ENCODE results near the gene BPIFB2. TPM values are rescaled to one million over a fixed set of nuclear protein-coding genes. Genes with fewer than 3 reads are reported as not detected.

Gene BPIFB2
- total RNA-seq, 4 donors from 2014 or later: not detected

DNA sequence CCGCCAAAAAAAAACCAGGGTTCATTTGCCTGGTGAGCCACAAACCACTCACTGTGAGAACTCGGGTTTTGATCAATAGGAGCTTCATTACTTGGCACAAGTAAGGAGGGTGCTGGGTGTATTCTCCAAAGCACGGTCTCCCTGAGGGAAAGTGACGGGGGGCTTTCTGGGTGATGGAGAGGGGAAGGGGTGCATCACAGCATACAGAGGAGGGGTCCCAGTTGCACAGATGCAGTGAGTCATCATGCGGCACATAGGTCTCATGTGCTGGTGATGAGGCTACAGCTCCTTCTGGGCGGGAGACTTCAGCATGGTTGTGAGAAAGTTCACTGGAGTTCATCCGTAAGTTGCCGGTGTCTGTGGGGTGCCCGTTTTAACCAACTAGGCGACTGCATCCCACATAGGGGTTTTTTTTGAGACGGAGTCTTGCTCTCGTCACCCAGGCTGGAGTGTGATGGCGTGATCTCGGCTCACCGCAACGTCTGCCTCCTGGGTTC is 39.5 kb upstream of the BPIFB2 start:
- 88 to 92% methylated on average over 16 of the region's 16 CpGs for WGBS, 2 donors
- Histone ChIP-seq H3K27me3 (no peaks in the 10 kb centered on the region), H3K9me3 (no peaks in the 10 kb centered on the region), H3K27ac (no peak overlapping the region), H3K4me3 (replicated peaks in 1 of 3) (no peak overlapping the region), H3K4me1 (peaks cover 0 to 4% of the 10 kb centered on the region in 2 donors), H3K36me3 (no peaks in the 10 kb centered on the region)
- TF ChIP-seq, protein P1, sequence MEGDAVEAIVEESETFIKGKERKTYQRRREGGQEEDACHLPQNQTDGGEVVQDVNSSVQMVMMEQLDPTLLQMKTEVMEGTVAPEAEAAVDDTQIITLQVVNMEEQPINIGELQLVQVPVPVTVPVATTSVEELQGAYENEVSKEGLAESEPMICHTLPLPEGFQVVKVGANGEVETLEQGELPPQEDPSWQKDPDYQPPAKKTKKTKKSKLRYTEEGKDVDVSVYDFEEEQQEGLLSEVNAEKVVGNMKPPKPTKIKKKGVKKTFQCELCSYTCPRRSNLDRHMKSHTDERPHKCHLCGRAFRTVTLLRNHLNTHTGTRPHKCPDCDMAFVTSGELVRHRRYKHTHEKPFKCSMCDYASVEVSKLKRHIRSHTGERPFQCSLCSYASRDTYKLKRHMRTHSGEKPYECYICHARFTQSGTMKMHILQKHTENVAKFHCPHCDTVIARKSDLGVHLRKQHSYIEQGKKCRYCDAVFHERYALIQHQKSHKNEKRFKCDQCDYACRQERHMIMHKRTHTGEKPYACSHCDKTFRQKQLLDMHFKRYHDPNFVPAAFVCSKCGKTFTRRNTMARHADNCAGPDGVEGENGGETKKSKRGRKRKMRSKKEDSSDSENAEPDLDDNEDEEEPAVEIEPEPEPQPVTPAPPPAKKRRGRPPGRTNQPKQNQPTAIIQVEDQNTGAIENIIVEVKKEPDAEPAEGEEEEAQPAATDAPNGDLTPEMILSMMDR (IDR thresholded peaks at IDR 0.05): no peak
- TF ChIP-seq POLR2A (IDR thresholded peaks at IDR 0.05): no peak
- intact Hi-C loops (cut with DNase I): no loop called here
- no peak for DNase-seq

DNA sequence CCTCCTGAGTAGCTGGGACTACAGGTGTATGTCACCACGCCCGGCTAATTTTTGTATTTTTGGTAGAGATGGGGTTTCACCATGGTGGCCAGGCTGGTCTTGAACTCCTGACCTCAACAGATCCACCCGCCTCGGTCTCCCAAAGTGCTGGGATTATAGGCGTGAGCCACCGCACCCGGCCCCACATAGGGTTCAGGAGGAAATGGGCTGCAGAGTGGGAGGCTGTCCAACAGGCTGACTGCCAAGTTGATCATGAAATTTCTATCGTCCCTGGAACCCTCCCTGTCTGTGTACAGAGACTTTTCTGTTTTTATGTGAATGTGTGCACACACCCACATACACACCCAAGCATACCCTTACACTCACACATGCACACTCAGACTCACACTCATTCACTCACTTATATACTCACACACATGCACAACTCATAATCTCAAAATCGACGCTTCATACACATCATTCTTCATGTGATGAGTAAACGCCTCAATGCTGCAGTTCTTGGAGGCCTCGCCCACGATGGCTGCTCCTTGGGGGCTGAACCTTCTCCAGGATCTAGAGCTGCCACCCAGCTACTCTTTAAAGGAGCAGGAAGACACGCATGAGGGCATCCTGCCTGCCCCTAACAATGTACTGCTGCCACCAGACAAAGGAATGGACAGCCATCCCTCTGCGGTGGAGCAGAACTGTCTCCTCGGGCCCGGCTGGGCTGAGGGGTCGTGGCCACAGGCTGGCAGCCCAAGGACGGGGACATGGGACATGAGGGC is 38.8 kb upstream of the BPIFB2 start:
- 57 to 59% methylated on average over 18 of the region's 19 CpGs for WGBS, 2 donors
- Histone ChIP-seq H3K4me3 (replicated peaks in 1 of 3) (no peak overlapping the region), H3K27me3 (no peaks in the 10 kb centered on the region), H3K27ac (no peak overlapping the region), H3K4me1 (peaks cover 0 to 4% of the 10 kb centered on the region in 2 donors), H3K9me3 (no peaks in the 10 kb centered on the region), H3K36me3 (no peaks in the 10 kb centered on the region)
- TF ChIP-seq, protein P1 (IDR thresholded peaks at IDR 0.05): no peak
- no peak for TF ChIP-seq POLR2A (IDR thresholded peaks at IDR 0.05)
- intact Hi-C loops (cut with DNase I): no loop called here
- no peak for DNase-seq

DNA sequence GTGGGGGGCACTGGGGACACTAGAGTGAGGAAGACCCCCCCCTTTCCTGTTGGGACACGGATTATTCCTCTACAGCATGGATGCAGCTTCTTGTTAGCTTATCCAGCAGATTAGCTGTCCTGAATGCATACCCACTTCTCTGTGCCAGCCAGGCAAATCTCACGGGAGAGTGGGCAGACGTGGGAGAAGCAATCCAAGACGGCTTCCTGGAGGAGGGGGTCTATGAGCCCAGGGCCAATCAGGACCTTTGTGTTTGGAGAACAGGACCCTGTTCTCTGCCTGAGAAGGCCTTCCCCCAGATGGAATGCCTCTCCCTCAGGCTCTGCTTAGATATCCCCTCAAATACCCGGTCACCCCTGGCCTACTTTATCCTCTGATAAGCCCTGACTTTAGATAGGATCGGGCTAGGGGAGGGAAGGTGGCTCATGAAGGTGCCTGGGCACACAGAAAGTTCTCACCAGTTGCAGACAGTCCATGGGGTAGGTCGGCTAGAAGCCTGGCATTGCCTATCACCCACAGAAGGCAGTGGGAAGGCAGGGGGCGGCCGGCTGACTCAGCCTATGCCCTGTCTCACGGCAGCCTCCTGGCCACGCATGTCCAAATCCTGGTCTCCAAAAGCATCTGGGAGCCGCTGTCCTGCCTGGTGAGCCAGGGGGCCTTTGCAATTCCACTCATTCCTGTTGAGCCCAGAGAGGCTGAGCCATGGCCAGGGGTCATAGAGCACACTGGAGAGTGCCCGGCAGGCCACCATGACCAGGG is 38.0 kb upstream of the BPIFB2 start:
- Histone ChIP-seq H3K9me3 (no peaks in the 10 kb centered on the region), H3K27me3 (no peaks in the 10 kb centered on the region), H3K36me3 (no peaks in the 10 kb centered on the region), H3K4me1 (peaks cover 0 to 4% of the 10 kb centered on the region in 2 donors), H3K27ac (no peak overlapping the region), H3K4me3 (replicated peaks in 1 of 3) (no peak overlapping the region)
- TF ChIP-seq, protein P1 (IDR thresholded peaks at IDR 0.05): no peak
- no peak for TF ChIP-seq POLR2A (IDR thresholded peaks at IDR 0.05)
- DNase-seq: no peak
- WGBS, 2 donors: 83 to 88% methylated on average over 8 to 10 of the region's 13 CpGs
- intact Hi-C loops (cut with DNase I): no loop called here

DNA sequence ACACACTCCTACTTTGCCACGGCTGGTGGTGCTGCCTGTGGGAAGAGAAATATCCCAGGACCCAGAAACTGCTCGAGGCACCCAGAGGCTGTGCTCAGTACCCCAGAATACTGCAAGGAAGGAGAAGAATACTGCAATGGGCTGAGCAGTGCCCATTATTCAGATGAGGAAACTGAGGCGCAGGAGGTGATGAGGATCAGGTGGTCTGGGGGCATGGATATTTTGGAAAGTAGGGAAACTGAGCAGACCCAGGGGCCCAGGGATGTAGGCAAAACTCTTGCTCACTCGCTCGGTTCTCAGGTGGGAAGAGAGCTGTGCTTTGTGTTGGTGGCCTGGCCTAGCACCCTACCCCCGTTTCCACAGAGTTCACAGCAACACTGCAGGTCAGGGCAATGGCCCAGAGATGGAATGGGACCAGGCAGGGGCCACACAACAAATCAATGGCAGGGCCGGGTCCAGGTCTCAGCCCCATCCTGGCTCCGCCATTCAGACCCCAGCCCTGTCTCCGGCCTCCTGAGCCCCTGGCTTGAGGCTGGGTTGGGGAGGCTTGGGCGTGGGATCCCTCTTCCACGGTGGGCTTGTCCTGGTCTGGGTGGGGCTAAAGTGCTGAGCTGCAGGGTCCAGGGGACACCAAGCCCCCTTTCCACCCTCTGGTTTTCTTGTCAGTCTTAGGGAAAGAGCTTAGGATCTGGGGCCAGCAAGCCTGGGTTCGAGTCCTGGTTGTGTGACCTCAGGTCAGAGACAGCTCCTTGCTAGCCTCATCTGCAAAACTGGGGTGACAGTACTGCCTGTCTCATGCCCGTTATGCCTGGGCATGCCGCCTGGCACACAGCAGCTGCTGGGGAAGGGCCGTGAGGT is 37.2 kb upstream of the BPIFB2 start:
- intact Hi-C loops (cut with DNase I): no loop called here
- H3K36me3 ChIP-seq: no peaks in the 10 kb centered on the region
- no peak overlapping the region for H3K27ac ChIP-seq

More for the DNA sequence above, 37.2 kb upstream of the BPIFB2 start:
- TF ChIP-seq, protein P1 (IDR thresholded peaks at IDR 0.05): no peak
- no peak for TF ChIP-seq POLR2A (IDR thresholded peaks at IDR 0.05)
- WGBS, 2 donors: 90 to 97% methylated on average over 9 to 13 of the region's 15 CpGs
- no peak for DNase-seq
- Histone ChIP-seq H3K27me3 (no peaks in the 10 kb centered on the region), H3K4me3 (replicated peaks in 1 of 3) (no peak overlapping the region), H3K9me3 (no peaks in the 10 kb centered on the region), H3K4me1 (peaks cover 0 to 4% of the 10 kb centered on the region in 2 donors)

Measured in thyroid gland (tissue), 4 donors.